ENCODE measurements around the gene LY6G5B. TPM values are rescaled to one million over a fixed set of nuclear protein-coding genes. Genes with fewer than 3 reads are reported as not detected.

Gene LY6G5B
- total and polyA plus RNA-seq, 2 donors (not counting 3 experiments of a cell fraction or from before 2014, with no cell fraction given): 15.4 to 25.0 TPM

DNA sequence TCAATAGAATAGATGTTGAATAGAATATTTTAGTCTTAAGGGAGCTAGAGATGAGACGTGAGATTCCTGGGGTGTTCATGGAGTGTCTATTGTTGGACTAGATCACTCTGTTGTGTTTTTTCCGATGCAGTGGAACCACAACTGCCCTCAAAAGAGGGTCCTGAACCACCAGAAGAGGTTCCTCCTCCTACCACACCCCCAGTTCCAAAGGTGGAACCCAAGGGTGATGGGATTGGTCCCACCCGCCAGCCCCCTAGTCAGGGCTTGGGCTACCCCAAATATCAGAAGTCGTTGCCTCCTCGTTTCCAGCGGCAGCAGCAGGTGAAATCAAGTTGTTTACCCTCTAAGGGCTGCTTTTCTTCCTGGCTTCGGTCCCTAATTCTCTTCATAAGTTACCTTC lies 40.8 kb upstream of the LY6G5B start:
- no peak overlapping the region for H2AFZ ChIP-seq (ENCODE audit: low read depth, low read length)
- no peak overlapping the region for H3K27ac ChIP-seq (ENCODE audit: insufficient read depth, low read depth, low read length)
- H3K79me2 ChIP-seq (ENCODE audit: control insufficient read depth, insufficient read depth, low read length): peaks cover 49% of the 10 kb centered on the region
- no peak overlapping the region for H3K4me2 ChIP-seq (ENCODE audit: insufficient read depth, low read length)
- TF ChIP-seq POLR2A (IDR thresholded peaks at IDR 0.05; ENCODE audit: low read depth, low read length) (no peak), POLR2AphosphoS5 (IDR thresholded peaks at IDR 0.05; ENCODE audit: insufficient read depth, low read depth, low read length) (no peak)
- no peaks in the 10 kb centered on the region for H3K4me1 ChIP-seq (ENCODE audit: control insufficient read depth, extremely low read depth, insufficient read depth, low read length)
- DNase-seq (ENCODE audit: low read depth, low spot score): no peak
- H3K27me3 ChIP-seq (ENCODE audit: control insufficient read depth in 2 of 2, insufficient read depth in 2 of 2, low read length in 2 of 2): no peaks in the 10 kb centered on the region
- BruUV-seq (replicated peaks): no TSS peak
- dilution Hi-C loops (cut with MboI; ENCODE audit: extremely low pct_ligation_motif_present, low sequenced_read_pairs) (no loop called here), intact Hi-C loops (cut with micrococcal nuclease) (no loop called here)
- peaks cover 48 to 86% of the 10 kb centered on the region in 2 experiments for H3K36me3 ChIP-seq (ENCODE audit: control insufficient read depth in 2 of 2, extremely low read depth in 1 of 2, insufficient read depth in 2 of 2, low read length in 2 of 2)
- H3K9me1 ChIP-seq (replicated peaks; ENCODE audit: control insufficient read depth, extremely low read depth, insufficient read depth, low read length): no peaks in the 10 kb centered on the region
- no peak overlapping the region for H3K4me3 ChIP-seq (replicated peaks in 1 of 3; ENCODE audit: insufficient read depth in 1 of 3, low read depth in 1 of 3, low read length in 3 of 3)
- H3K9me3 ChIP-seq (replicated peaks; ENCODE audit: control insufficient read depth, insufficient read depth, low read length): no peaks in the 10 kb centered on the region
- ChIA-PET CTCF (interaction anchor here (1.1 kb wide), 1 partner anchor 78 kb away, joined by 5 read pairs; no protein-coding TSS in a partner anchor), POLR2A (no interaction called here)
- no peak overlapping the region for H3K9ac ChIP-seq (replicated peaks; ENCODE audit: extremely low read depth, insufficient read depth, low read length)
- H4K20me1 ChIP-seq (replicated peaks; ENCODE audit: control insufficient read depth, extremely low read depth, insufficient read depth, low read length): peaks cover 3% of the 10 kb centered on the region
- no peak for FAIRE-seq

DNA sequence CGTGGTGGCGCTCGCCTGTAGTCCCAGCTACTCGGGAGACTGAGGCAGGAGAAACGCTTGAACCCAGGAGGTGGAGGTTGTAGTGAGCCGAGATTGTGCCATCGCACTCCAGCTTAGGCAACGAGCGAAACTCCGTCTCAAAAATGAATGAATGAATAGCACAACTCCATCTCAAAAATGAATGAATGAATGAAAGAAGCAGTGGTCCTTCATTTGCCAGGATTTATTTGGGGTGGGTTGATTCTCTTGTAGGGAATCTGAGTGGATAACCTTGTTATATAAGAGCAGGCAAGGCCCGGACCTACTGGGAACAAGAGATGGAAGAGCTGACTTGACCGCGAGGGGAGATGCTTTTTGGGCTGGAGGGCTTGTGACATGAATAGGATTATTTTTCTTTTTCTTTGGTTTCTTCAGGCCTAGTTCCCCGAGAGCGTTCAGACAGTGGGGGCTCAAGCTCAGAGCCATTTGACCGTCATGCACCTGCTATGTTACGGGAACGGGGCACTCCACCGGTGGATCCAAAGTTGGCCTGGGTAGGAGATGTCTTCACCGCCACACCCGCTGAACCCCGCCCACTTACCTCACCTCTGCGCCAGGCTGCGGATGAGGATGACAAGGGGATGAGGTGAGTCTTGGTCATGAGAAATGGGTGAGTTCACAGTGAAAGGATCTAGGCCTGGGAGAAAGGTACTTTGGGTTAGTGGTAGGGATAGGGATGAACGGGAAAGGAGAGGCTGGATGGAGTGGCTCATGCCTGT lies 39.4 kb upstream of the LY6G5B start:
- Histone ChIP-seq H3K36me3 (ENCODE audit: control insufficient read depth in 2 of 2, extremely low read depth in 1 of 2, insufficient read depth in 2 of 2, low read length in 2 of 2) (peaks cover 46 to 86% of the 10 kb centered on the region in 2 experiments), H3K9ac (replicated peaks; ENCODE audit: extremely low read depth, insufficient read depth, low read length) (no peak overlapping the region), H3K27me3 (ENCODE audit: control insufficient read depth in 2 of 2, insufficient read depth in 2 of 2, low read length in 2 of 2) (no peaks in the 10 kb centered on the region), H3K9me1 (replicated peaks; ENCODE audit: control insufficient read depth, extremely low read depth, insufficient read depth, low read length) (no peaks in the 10 kb centered on the region), H3K27ac (ENCODE audit: insufficient read depth, low read depth, low read length) (no peak overlapping the region), H2AFZ (ENCODE audit: low read depth, low read length) (no peak overlapping the region), H3K9me3 (replicated peaks; ENCODE audit: control insufficient read depth, insufficient read depth, low read length) (no peaks in the 10 kb centered on the region), H3K4me3 (replicated peaks in 1 of 3; ENCODE audit: insufficient read depth in 1 of 3, low read depth in 1 of 3, low read length in 3 of 3) (no peak overlapping the region), H3K4me1 (ENCODE audit: control insufficient read depth, extremely low read depth, insufficient read depth, low read length) (no peaks in the 10 kb centered on the region), H4K20me1 (replicated peaks; ENCODE audit: control insufficient read depth, extremely low read depth, insufficient read depth, low read length) (peaks cover 3% of the 10 kb centered on the region), H3K4me2 (ENCODE audit: insufficient read depth, low read length) (no peak overlapping the region), H3K79me2 (ENCODE audit: control insufficient read depth, insufficient read depth, low read length) (peaks cover 39% of the 10 kb centered on the region)
- TF ChIP-seq EZH2 (IDR thresholded peaks at IDR 0.05; ENCODE audit: borderline replicate concordance, low read depth, low read length, severe bottlenecking) (no peak), POLR2AphosphoS5 (IDR thresholded peaks at IDR 0.05; ENCODE audit: insufficient read depth, low read depth, low read length) (no peak), JUN (IDR thresholded peaks at IDR 0.05; ENCODE audit: borderline replicate concordance, insufficient read depth, insufficient read length, low read depth) (no peak), MYC (IDR thresholded peaks at IDR 0.05; ENCODE audit: low read depth, low read length) (no peak), GATA2 (IDR thresholded peaks at IDR 0.05; ENCODE audit: insufficient read depth, insufficient read length, low read depth, low read length) (no peak), FOS (IDR thresholded peaks at IDR 0.05; ENCODE audit: borderline replicate concordance, insufficient read depth, low read length) (no peak)
- TF ChIP-seq, protein P1, sequence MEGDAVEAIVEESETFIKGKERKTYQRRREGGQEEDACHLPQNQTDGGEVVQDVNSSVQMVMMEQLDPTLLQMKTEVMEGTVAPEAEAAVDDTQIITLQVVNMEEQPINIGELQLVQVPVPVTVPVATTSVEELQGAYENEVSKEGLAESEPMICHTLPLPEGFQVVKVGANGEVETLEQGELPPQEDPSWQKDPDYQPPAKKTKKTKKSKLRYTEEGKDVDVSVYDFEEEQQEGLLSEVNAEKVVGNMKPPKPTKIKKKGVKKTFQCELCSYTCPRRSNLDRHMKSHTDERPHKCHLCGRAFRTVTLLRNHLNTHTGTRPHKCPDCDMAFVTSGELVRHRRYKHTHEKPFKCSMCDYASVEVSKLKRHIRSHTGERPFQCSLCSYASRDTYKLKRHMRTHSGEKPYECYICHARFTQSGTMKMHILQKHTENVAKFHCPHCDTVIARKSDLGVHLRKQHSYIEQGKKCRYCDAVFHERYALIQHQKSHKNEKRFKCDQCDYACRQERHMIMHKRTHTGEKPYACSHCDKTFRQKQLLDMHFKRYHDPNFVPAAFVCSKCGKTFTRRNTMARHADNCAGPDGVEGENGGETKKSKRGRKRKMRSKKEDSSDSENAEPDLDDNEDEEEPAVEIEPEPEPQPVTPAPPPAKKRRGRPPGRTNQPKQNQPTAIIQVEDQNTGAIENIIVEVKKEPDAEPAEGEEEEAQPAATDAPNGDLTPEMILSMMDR (IDR thresholded peaks at IDR 0.05; ENCODE audit: extremely low read depth in 1 of 2, insufficient read depth in 1 of 2, low read depth in 1 of 2, low read length in 2 of 2): no peak
- TF ChIP-seq, protein P2, sequence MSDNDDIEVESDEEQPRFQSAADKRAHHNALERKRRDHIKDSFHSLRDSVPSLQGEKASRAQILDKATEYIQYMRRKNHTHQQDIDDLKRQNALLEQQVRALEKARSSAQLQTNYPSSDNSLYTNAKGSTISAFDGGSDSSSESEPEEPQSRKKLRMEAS (IDR thresholded peaks at IDR 0.05; ENCODE audit: insufficient read depth, insufficient read length): no peak
- ChIA-PET CTCF (interaction anchor here (0.9 kb wide), 1 partner anchor 11 kb away, joined by 5 read pairs; no protein-coding TSS in a partner anchor), POLR2A (no interaction called here)
- FAIRE-seq (no peak), DNase-seq (ENCODE audit: low read depth, low spot score) (no peak)
- dilution Hi-C loops (cut with MboI; ENCODE audit: extremely low pct_ligation_motif_present, low sequenced_read_pairs) (no loop called here), intact Hi-C loops (cut with micrococcal nuclease) (no loop called here)
- BruUV-seq (replicated peaks): no TSS peak
